Body of pancreas (tissue), 4 donors: ENCODE data around the gene FBXO10. TPM values are rescaled to one million over a fixed set of nuclear protein-coding genes. Genes with fewer than 3 reads are reported as not detected.

Source experiments
- ATAC-seq: fragments of 150-250 bp; one replicate; pipeline ENCODE4 v1.9.1; 2016
- DNase-seq, 4 donors: peaks; one replicate each; pipeline ENCODE4 v3.0.0-alpha.2; 2019
- H3K27ac ChIP-seq, 4 donors: fragments of 200-600 bp; sonication (generic); 1 replicate in 3 of 4; 2 replicates in 1 of 4; pipeline versions ENCODE4 v1.5.1 to v1.6.1; 2016 to 2019; ENCODE audit warnings: mild to moderate bottlenecking in 1 of 4, mixed read lengths in 1 of 4, moderate library complexity in 1 of 4
- H3K27me3 ChIP-seq, 2 donors: fragments of 200-600 bp; sonication (generic); one replicate each; pipeline ENCODE4 v1.6.0; 2016; ENCODE audit warnings: mild to moderate bottlenecking in 1 of 2
- H3K36me3 ChIP-seq, 2 donors: fragments of 200-600 bp; sonication (generic); replicated peaks in 1 of 2; 2 replicates each; pipeline ENCODE4 v1.5.1; 2016; ENCODE audit warnings: low read depth in 2 of 2; ENCODE audit not compliant: insufficient read depth in 1 of 2
- H3K4me1 ChIP-seq: fragments of 200-600 bp; sonication (generic); one replicate; pipeline ENCODE4 v1.6.0; 2016
- H3K4me3 ChIP-seq, 2 donors: fragments of 200-600 bp; sonication (generic); 1 replicate in 1 of 2; 2 replicates in 1 of 2; pipeline ENCODE4 v1.5.1; 2016 to 2019
- H3K9me3 ChIP-seq, 3 donors: fragments of 200-600 bp; sonication (generic); 1 replicate in 2 of 3; 2 replicates in 1 of 3; pipeline ENCODE4 v1.5.1; 2016
- POLR2A ChIP-seq, 3 donors: fragments of 450-650 bp; IDR thresholded peaks; one replicate each; pipeline ENCODE4 v1.6.1; 2016; ENCODE audit warnings: antibody characterized with exemption in 3 of 3, mild to moderate bottlenecking in 2 of 3
- WGBS, 2 donors: methylation state at CpG; one replicate each; pipeline ENCODE4 v1.1.5; 2017; 5-methylcytosine and 5-hydroxymethylcytosine counted together
- intact Hi-C: fragments of 100-400 bp; cut with DNase I; formaldehyde crosslinking; loops from one replicate; pipeline ENCODE4 v1.15.1; 2023
- total RNA-seq, 2 donors: library from RNA; depleted of rRNA; stranded (reverse); fragments of >200 nt; gene quantifications; one replicate each; pipeline ENCODE4 v1.1.0, GENCODE V29; 2016
- TF ChIP-seq, protein P1 (sequence below), 7 experiments: fragments of 450-650 bp in 4 of 7; fragments of 200-600 bp in 3 of 7; sonication (generic) in 3 of 7; IDR thresholded peaks; one replicate each; pipeline ENCODE4 v1.5.1; 2016 to 2019; ENCODE audit warnings: antibody characterized with exemption in 7 of 7

FBXO10 gene
- total RNA-seq, 2 donors from 2014 or later = 13.2 to 15.3 TPM

DNA sequence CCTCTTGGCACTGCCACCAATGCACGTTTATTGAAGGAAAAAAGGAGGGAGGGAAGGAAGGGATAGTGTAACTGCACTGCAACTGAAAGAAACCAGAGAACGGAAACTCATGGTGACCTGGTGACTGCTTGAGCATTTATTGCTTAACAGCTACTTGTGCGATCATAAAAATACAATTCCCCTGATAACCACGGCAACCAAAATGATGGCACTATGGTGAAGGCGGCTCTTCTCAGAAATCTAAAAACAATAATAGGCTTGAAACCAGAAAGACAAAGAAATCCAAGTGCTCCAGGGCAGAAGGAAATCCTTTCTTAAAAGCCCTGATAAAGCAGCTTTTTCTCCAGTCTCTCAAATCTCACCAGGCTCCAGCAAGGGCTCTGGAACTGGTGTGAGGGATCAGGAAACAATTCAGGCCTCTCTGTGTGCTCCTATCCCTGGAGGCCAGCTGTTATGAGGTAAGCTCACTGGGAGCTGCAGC is 1.9 kb downstream of the FBXO10 start:
- Histone ChIP-seq H3K4me3 (no peak overlapping the region), H3K36me3 (no peaks in the 10 kb centered on the region), H3K27me3 (no peaks in the 10 kb centered on the region), H3K4me1 (peaks cover 27% of the 10 kb centered on the region), H3K9me3 (no peaks in the 10 kb centered on the region), H3K27ac (peak overlapping the region in 2 of 4 donors; percentile 23 to 32)
- ATAC-seq = no peak
- WGBS, 2 donors = 54 to 66% methylated on average over 5 of the region's 5 CpGs
- DNase-seq = no peak
- TF ChIP-seq POLR2A (IDR thresholded peaks at IDR 0.05) = no peak
- TF ChIP-seq, protein P1, sequence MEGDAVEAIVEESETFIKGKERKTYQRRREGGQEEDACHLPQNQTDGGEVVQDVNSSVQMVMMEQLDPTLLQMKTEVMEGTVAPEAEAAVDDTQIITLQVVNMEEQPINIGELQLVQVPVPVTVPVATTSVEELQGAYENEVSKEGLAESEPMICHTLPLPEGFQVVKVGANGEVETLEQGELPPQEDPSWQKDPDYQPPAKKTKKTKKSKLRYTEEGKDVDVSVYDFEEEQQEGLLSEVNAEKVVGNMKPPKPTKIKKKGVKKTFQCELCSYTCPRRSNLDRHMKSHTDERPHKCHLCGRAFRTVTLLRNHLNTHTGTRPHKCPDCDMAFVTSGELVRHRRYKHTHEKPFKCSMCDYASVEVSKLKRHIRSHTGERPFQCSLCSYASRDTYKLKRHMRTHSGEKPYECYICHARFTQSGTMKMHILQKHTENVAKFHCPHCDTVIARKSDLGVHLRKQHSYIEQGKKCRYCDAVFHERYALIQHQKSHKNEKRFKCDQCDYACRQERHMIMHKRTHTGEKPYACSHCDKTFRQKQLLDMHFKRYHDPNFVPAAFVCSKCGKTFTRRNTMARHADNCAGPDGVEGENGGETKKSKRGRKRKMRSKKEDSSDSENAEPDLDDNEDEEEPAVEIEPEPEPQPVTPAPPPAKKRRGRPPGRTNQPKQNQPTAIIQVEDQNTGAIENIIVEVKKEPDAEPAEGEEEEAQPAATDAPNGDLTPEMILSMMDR (IDR thresholded peaks at IDR 0.05) = no peak
- intact Hi-C loops = no loop called here

DNA sequence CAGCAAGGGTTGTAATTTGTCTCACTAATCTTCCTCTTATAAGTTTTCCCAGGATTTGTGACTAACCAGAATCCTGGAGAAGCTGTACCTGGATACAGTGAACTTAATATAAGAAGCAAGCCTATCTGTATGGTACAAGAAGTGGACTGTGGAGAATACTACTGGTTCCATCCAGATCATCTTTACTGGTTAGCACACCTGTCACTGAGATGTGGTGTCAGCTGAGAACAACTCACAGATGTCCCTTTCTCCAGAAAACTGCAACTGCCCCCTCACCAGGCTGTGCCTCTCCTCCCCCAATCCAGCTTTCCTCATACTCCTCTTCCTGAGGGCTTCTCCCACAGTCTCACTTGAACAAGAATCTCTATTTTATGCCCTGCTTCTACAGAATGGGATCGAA is 4.9 kb downstream of the FBXO10 start:
- Histone ChIP-seq H3K4me1 (peaks cover 35% of the 10 kb centered on the region), H3K4me3 (no peak overlapping the region), H3K9me3 (no peaks in the 10 kb centered on the region), H3K27me3 (no peaks in the 10 kb centered on the region), H3K27ac (no peak overlapping the region), H3K36me3 (no peaks in the 10 kb centered on the region)
- intact Hi-C loops = no loop called here
- WGBS, 2 donors = 85 to 100% methylated on average over 1 of the region's 1 CpG
- TF ChIP-seq, protein P1 (IDR thresholded peaks at IDR 0.05) = no peak
- no peak for TF ChIP-seq POLR2A (IDR thresholded peaks at IDR 0.05)
- ATAC-seq (no peak), DNase-seq (no peak)

DNA sequence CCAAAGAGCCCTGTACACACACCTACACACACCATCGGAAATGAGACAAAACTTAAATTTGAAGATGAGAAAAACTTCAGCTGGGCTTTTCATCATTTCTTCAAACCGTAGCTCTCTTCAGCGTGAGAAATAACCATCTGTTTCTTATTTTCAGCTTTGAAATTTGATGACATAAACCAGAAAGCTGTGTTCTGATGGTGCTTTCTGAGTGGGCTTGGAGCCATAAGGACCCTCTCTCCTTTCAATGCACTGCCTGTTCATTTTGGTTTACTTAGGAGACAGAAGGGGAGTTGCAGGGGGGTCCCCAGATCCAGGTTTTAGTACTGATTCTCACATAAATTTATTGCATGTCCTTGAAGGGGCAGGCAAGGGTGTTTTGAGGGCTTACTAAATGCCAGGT is 9.5 kb downstream of the FBXO10 start:
- Histone ChIP-seq H3K4me3 (no peak overlapping the region), H3K27me3 (no peaks in the 10 kb centered on the region), H3K4me1 (peaks cover 29% of the 10 kb centered on the region), H3K36me3 (no peaks in the 10 kb centered on the region), H3K9me3 (peaks cover 0 to 3% (median 0%) of the 10 kb centered on the region in 3 donors), H3K27ac (peak overlapping the region in 3 of 4 donors; percentile 69 to 76 (median 76))
- DNase-seq (peak in 2 of 4 donors; percentile 3 to 20), ATAC-seq (peak; percentile 76)
- intact Hi-C loops = no loop called here
- no peak for TF ChIP-seq POLR2A (IDR thresholded peaks at IDR 0.05)
- TF ChIP-seq, protein P1 (IDR thresholded peaks at IDR 0.05) = no peak
- WGBS, 2 donors = 27 to 38% methylated on average over 3 of the region's 3 CpGs

DNA sequence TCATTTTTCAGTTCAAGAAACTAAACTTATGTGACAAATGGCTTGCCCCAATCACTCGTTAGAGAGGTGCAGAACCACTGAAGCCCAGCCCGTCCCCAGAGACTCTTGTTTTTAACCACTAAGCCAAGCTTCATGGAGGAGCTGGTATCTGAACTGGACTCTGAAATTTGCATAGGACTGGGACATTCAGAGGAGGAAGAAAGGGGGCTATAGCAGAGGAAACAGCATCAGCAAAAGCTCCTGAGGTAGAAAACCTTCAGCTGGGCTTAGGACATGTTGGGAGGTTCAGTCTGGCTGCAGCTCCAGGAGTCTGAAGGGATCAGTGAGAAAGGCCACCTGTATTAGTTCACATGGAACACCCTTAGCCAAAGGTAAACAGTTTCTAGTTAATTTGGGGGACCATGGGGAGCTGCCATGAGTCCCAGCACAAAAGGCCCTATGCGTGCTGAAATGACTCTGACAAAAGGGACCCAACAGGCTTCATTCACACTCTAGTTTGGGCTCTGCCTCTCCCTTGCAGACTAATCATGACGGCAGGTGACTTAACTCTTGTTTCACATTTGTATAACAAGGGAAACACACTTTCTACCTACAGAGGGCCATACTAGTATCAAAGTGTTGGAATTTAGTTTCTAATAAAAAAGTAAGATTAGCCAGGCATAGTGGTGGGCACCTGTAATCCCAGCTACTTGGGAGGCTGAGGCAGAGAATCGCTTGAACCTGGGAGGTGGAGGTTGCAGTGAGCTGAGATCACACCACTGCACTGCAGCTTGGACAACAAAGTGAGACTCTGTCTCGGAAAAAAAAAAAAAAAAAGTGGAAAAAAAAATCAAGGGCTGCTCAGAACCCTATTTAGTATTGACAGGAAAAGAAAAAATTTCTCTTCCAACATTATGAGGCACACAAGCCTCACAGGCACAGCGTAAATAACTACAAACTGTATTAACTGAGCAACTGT is 10.2 kb downstream of the FBXO10 start:
- WGBS, 2 donors = 36 to 37% methylated on average over 6 to 7 of the region's 7 CpGs
- H3K9me3 ChIP-seq = peaks cover 0 to 3% (median 0%) of the 10 kb centered on the region in 3 donors
- DNase-seq (peak in 3 of 4 donors; percentile 32 to 49 (median 39)), ATAC-seq (peak; percentile 61)
- H3K4me3 ChIP-seq = no peak overlapping the region
- H3K27me3 ChIP-seq = no peaks in the 10 kb centered on the region
- TF ChIP-seq, protein P1 (IDR thresholded peaks at IDR 0.05) = peak in 2 of 7 experiments; percentile 5 to 13
- TF ChIP-seq POLR2A (IDR thresholded peaks at IDR 0.05) = no peak
- intact Hi-C loops = no loop called here
- peaks cover 29% of the 10 kb centered on the region for H3K4me1 ChIP-seq
- H3K36me3 ChIP-seq = no peaks in the 10 kb centered on the region
- H3K27ac ChIP-seq = peak overlapping the region; percentile 48 to 76 (median 72)
